DLD1 (cell line): Measurements from ENCODE around the gene PXDN.

Source experiments
- in situ Hi-C: cut with HindIII; loops from 2 replicates; pipeline ENCODE4 v1.10.0; 2017; ENCODE audit warnings: low sequenced_read_pairs

Gene PXDN

GRCh38 chr2:1621501-1621900 lies 122.8 kb downstream of the PXDN start:
- in situ Hi-C loops: no loop called here

DNA sequence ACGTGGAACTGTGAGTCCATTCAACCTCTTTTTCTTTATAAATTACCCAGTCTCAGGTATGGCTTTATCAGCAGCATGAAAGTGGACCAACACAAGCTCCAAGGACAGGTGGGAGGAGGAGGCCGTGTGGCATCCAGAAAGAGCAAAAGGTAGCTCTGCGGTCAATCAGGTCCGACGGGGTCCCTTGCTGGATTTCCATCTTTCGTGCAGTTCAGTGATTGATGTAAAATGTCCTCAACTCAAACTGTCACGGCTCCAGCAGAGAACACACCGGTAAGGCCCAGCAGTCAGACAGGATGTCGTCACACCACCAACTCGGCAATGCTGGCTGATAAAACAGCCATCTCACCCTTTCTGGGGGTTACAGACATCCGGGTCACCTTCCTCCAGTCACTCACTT lies 123.3 kb downstream of the PXDN start:
- in situ Hi-C loops: no loop called here

GRCh38 chr2:1620081-1620480 lies 124.2 kb downstream of the PXDN start:
- in situ Hi-C loops: no loop called here

GRCh38 chr2:1619556-1619955 lies 124.8 kb downstream of the PXDN start:
- in situ Hi-C loops: no loop called here

GRCh38 chr2:1618974-1619373 lies 125.3 kb downstream of the PXDN start:
- in situ Hi-C loops: no loop called here

DNA sequence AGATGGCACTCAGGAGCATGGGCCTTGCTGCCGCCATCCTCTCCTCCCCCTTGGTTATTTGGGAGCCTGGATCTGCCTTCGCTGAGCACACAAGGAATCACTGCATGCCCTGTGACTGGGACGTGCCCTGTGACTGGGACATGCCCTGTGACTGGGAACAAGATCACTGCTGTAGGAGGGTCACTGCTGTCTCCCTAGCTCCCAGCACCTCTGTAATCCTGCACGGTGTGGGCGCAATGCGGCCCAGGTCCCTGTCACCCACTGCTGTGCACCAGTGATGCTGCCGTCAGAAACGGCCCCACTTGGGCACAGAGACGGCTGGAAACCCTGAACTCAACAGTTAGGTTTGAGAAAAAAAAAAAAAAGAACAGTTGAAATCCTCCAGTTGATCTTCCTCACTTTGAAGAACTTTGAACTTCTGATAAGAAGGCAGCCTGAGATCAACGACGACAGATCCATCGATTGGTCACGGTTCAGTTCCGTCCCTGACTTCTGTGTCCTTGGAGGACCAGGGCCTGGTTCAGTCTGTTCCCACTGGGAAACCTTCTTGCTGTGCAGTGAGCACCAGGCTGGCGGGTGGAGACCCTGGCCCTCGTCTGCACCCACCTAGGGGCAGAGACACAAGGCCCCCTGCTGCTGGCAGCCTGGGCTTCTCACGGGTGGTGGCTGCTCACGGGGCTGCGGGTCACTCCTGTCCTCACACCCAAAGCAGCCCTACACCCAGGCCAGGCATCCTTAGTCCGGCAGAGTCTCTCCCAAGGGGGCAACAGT lies 125.9 kb downstream of the PXDN start:
- in situ Hi-C loops: no loop called here

- in situ Hi-C loops: no loop called here
Observed at GRCh38 chr2:1617425-1618021, 126.8 kb downstream of the PXDN start.

DNA sequence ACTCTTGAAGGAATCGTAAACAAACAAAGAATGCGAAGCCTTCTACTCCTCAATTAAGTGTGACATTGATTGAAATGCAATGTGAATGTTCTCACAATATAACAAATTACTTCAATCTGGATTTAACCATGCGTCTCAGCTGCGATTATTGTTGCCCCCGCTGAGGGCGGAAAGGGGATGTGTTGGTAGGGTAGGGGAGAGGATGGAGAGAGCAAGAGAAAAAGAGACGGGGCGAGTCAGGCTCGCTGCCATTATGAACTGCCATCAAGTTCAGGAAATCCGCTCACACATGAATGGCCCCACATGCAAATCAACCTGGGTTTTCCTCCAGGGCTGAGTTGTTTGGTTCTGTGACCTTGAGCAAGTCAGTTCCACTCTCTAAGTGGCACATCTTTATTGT lies 129.8 kb downstream of the PXDN start:
- in situ Hi-C loops: no loop called here

- in situ Hi-C loops: no loop called here
Observed at GRCh38 chr2:1613731-1614354, 130.5 kb downstream of the PXDN start.

GRCh38 chr2:1613078-1613445 lies 131.3 kb downstream of the PXDN start:
- in situ Hi-C loops: no loop called here

DNA sequence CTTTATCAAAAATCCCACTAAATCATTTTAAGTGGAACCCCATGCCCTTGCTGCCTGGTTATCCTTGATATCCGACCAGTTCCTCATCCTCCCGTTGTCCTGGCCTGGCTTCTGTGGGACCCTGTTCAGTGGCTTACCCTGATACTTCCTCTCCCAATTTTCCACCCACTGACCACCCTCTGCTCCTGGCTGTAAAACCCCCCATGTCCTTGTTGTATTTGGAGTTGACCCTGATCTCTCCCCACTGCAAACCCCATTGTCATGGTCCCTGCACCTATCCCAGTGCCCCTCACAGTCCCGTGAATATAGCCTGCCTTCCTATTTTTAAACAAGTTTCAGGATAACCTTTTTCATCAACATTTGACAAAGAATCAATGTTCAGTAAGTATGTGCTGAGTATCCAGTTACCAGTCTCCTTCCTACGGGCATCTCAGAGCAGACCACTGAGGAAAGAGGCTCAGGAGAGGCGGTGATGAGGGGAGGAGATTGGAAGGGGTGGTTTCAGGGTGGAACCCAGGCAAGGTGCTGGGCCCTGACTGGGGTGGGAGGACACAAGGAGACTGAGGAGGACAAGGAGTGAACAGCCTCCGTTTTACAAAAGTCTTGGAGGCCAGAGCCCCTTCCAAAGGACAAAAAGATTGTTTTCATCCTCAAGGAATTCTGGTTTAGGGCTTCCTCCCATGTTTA lies 131.8 kb downstream of the PXDN start:
- in situ Hi-C loops: no loop called here

DNA sequence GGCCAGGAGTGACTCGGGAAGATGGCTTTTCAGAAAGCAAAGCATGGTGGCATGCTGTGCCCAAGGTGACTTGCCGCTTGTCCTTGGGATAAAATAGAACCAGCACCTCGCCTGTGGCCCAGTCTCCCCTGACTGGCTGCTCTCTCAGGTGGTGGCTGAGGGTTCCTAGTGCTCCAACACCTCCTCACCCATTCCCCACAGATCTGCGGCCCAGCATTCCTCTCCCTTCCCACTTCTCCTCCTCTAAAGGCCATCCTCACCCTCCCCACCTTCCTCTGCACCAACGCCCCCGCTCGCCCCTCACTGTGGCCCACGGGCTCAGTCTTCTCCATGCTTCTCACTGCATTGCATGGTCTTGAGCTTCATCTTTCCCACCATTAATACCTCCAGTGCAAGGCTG lies 132.4 kb downstream of the PXDN start:
- in situ Hi-C loops: no loop called here

- in situ Hi-C loops: no loop called here
Observed at GRCh38 chr2:1610096-1610485, 134.2 kb downstream of the PXDN start.

DNA sequence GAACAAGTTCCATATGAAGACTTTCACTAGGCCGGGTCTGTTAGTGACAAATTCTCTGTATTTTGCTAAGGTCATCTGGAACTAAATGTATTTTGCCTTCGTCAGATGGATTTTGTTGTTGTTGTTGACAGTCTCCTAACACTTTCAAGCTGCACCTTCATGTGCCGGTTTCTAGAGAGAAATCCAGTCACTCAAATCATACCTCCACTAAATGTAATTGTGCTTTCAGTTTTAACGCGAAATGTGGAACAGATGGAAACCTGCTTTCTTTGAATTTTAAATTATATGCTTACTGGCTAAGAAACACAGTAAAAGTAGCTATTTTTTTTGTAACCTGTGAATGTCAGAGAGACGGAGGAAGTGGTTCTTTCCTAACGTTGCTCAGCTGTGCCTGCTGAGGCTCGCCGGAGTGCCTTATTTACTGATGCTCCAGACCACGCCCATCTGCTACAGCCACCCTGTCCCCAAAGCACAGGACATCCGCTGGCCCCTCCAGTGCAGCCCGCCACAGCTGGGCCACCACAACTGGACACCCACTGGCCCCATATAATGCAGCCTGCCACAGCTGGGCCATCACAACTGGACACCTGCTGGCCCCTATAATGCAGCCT lies 134.7 kb downstream of the PXDN start:
- in situ Hi-C loops: no loop called here

DNA sequence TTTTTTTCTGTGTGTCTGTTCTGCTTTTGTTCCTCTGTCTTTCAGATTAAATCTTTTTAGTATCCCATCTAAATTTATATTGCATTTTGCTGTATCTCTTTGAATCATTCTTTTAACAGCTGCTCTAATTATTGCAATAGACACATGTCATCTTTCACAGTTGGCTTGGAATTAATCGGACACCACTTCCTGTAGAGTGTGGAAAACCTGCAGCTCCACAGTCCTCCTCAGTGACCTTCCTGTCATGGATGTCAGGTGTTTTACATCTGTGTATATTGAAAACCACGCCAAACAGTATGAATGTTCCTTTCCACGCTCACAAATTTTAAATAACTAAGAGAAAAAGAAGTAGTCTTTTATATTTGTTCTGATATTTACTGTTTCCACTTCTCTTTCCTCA lies 135.3 kb downstream of the PXDN start:
- in situ Hi-C loops: no loop called here

DNA sequence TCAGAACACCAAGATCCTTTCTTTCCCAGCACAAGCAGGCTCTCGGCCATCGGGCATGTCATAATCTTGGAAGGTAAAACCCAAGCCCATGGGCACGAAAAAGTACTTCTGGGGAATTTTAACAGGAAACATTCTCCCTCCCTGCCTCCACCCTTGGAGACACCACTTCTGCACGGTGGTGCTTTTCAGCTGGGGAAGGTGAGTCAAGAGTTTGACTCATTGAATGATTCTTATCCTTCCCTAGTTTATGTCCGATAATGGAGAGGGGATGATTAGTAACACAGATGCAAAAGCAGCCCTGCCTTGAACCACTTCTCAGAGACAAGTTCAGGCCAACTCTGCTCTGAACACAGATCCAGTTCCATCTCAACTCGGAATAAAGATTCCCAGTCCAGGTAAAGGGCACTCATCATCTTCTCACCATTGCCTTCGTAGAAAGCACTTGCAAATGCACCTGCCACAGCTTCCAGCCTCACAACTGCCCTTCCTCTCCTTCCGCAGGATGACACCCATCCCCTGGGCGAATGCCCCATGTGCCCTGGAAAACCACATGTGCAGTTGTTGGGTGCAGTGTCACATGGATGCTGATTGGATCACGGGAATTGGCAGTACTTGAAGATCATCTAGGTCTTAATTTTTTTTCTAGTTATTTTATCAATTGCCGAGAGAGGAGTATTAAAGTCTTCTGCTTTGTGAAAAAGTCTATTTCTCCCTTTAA lies 136.2 kb downstream of the PXDN start:
- in situ Hi-C loops: no loop called here

GRCh38 chr2:1607236-1607920 lies 136.9 kb downstream of the PXDN start:
- in situ Hi-C loops: no loop called here

DNA sequence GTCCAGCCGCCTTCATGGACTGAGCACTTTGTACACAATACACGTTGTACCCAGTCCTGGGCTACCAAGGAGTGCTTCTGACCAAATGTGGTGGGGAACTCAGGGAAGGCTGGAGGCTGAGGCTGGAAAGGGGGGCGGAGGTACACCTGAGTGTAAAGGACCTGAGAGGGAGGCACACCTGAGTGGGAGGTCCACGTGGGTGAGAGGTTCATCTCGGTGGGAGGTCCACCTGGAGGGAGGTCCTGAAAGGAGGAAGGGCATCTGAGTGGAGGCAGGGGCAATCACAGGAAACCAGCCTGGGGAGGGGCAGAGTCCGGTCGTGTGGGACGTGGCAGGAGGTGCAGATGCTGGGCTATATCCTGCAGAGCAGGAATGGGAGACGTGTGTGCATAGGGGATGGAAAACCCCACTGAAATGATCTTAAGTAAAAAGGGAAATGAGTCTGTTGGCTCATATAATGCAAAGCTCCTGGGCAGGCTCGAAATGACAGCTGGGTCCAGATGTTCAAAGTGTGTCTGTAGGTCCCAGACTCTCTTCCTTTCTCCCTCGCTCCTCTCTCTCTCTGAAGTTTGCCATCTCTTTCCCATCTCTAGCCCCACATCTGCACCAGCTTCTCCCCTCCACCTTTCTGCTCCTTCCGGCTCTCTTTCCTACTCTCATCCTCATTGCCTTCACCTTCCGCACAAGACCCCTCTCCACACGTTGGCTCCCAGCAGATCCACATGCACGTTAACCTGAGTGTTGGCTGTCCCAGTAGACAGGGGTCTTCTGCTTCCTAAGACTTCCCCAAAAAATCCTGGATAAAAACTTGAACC lies 137.7 kb downstream of the PXDN start:
- in situ Hi-C loops: no loop called here

GRCh38 chr2:1606046-1606400 lies 138.3 kb downstream of the PXDN start:
- in situ Hi-C loops: no loop called here
